Lower leg skin (tissue), 3 donors: ENCODE results near the gene EPHX1.

ENCODE experiments used
- POLR2A ChIP-seq, 2 donors: fragments of 450-650 bp; IDR thresholded peaks; one replicate each; pipeline ENCODE4 v1.6.1; 2016 to 2017; ENCODE audit warnings: antibody characterized with exemption in 2 of 2, mild to moderate bottlenecking in 1 of 2, moderate library complexity in 1 of 2
- TF ChIP-seq, protein P1 (sequence below), 3 donors: fragments of 450-650 bp; IDR thresholded peaks; one replicate each; pipeline ENCODE4 v1.5.1; 2016; ENCODE audit warnings: antibody characterized with exemption in 3 of 3, mild to moderate bottlenecking in 3 of 3, moderate library complexity in 2 of 3

DNA sequence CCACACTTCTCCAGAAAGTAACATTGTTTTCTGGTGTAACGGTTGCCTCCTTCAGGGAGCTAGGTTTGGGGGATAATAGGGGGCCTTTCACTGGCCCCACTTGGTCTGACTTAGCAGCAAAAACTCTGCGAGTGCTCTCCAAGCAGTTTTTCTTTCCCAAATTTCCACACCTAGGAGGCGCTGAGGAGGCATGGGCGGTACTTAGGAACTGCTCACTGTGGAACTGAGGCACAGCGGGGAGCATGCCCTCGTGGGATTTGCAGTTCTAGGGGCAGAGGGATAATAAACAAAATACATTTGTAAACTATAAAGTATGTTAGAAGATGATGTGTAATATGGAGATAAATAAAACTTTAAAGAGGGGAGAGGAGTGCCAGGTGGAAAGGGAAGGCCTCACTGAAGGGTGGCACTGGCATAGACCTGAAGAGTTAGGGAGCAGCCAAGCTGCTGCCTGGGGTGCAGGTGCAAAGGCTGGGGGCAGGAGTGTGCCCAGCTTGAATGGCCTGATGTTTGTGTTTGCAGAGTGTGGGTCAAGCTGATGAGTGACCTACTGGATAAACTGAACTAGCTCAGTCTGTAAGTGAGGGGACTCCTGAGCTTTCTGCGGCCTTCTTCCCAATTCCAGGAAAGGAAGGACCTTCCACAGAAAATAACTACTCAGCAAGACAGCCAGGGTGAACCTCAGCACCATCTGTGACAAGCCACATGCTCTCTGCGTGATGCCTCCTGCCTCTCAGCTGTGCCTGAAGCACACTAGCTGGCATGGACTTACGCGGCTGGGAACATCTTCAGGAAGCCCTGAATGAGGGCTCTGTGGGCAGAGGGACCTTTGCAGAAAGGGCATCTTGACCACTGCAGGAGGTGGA, 1.9 kb downstream of the EPHX1 start:
- TF ChIP-seq, protein P1, sequence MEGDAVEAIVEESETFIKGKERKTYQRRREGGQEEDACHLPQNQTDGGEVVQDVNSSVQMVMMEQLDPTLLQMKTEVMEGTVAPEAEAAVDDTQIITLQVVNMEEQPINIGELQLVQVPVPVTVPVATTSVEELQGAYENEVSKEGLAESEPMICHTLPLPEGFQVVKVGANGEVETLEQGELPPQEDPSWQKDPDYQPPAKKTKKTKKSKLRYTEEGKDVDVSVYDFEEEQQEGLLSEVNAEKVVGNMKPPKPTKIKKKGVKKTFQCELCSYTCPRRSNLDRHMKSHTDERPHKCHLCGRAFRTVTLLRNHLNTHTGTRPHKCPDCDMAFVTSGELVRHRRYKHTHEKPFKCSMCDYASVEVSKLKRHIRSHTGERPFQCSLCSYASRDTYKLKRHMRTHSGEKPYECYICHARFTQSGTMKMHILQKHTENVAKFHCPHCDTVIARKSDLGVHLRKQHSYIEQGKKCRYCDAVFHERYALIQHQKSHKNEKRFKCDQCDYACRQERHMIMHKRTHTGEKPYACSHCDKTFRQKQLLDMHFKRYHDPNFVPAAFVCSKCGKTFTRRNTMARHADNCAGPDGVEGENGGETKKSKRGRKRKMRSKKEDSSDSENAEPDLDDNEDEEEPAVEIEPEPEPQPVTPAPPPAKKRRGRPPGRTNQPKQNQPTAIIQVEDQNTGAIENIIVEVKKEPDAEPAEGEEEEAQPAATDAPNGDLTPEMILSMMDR (IDR thresholded peaks at IDR 0.05) = no peak
- TF ChIP-seq POLR2A (IDR thresholded peaks at IDR 0.05) = no peak
